Upper lobe of left lung (tissue), 6 donors: ENCODE measurements around the gene MAN1C1. TPM values are rescaled to one million over a fixed set of nuclear protein-coding genes. Genes with fewer than 3 reads are reported as not detected.

Experiments
- ATAC-seq, 2 donors: fragments of 200-7000 bp; cut with Tn5 transposase; one replicate each; pipeline ENCODE4 v1.9.1; 2022; ENCODE audit warnings: mild to moderate bottlenecking in 2 of 2, moderate library complexity in 2 of 2; ENCODE audit not compliant: low FRiP score in 2 of 2
- DNase-seq, 2 donors: peaks; one replicate each; pipeline ENCODE4 v3.0.0-alpha.2; 2019 to 2020
- H3K27ac ChIP-seq, 4 donors: fragments of 200-600 bp; sonication (generic); one replicate each; pipeline ENCODE4 v1.5.1; 2016 to 2019
- H3K27me3 ChIP-seq, 4 donors: fragments of 200-600 bp; sonication (generic); one replicate each; pipeline ENCODE4 v1.5.1; 2017 to 2019
- H3K36me3 ChIP-seq, 4 donors: fragments of 200-600 bp; sonication (generic); one replicate each; pipeline ENCODE4 v1.5.1; 2016 to 2019
- H3K4me1 ChIP-seq, 4 donors: fragments of 200-600 bp; sonication (generic); one replicate each; pipeline ENCODE4 v1.5.1; 2018 to 2019
- H3K4me3 ChIP-seq, 4 donors: fragments of 200-600 bp; sonication (generic); one replicate each; pipeline ENCODE4 v1.5.1; 2017 to 2019; ENCODE audit warnings: mild to moderate bottlenecking in 2 of 4, moderate library complexity in 1 of 4
- H3K9me3 ChIP-seq, 4 donors: fragments of 200-600 bp; sonication (generic); one replicate each; pipeline ENCODE4 v1.5.1; 2018 to 2019
- CTCF ChIP-seq, 6 experiments: fragments of 450-650 bp in 4 of 6; fragments of 200-600 bp in 2 of 6; sonication (generic) in 2 of 6; IDR thresholded peaks; one replicate each; pipeline ENCODE4 v1.5.1; 2016 to 2019; ENCODE audit warnings: antibody characterized with exemption in 6 of 6
- EP300 ChIP-seq, 4 donors: sonication (generic); formaldehyde crosslinking; IDR thresholded peaks; one replicate each; pipeline ENCODE4 v1.5.1; 2017; ENCODE audit warnings: antibody characterized with exemption in 4 of 4, control low read depth in 2 of 4
- POLR2A ChIP-seq, 4 donors: fragments of 450-650 bp; IDR thresholded peaks; one replicate each; pipeline ENCODE4 v1.5.1; 2016 to 2017; ENCODE audit warnings: antibody characterized with exemption in 4 of 4, mild to moderate bottlenecking in 2 of 4
- POLR2AphosphoS5 ChIP-seq, 2 donors: sonication (generic); formaldehyde crosslinking; IDR thresholded peaks; one replicate each; pipeline ENCODE4 v1.5.1; 2017; ENCODE audit warnings: antibody characterized with exemption in 2 of 2
- WGBS, 2 donors: methylation state at CpG; one replicate each; pipeline ENCODE4 v1.1.5; 2017 to 2018; 5-methylcytosine and 5-hydroxymethylcytosine counted together
- total RNA-seq, 6 donors: library from RNA; depleted of rRNA in 4 of 6; stranded (reverse); fragments of >200 nt in 4 of 6; gene quantifications; one replicate each; pipeline versions ENCODE4 v1.1.0 to v1.2.1, GENCODE V29; 2016 to 2021
- donor health status: DM: no; HTN: no; CAD: no; lungs with moderate emphysema.
- donor health status: DM: no; HTN: yes; CAD: no; lungs with severe emphysema.

The MAN1C1 gene
- total RNA-seq, 6 donors from 2014 or later = 5.3 to 32.5 (median 16.2) TPM

GRCh38 chr1:25699500-25700143, 83.0 kb downstream of the MAN1C1 start:
- H3K36me3 ChIP-seq = no peaks in the 10 kb centered on the region
- ATAC-seq = no peak
- no peaks in the 10 kb centered on the region for H3K27me3 ChIP-seq
- WGBS, 2 donors = 65 to 82% methylated on average over 9 to 10 of the region's 10 CpGs
- H3K4me1 ChIP-seq = peaks cover 14 to 51% (median 35%) of the 10 kb centered on the region in 4 donors
- H3K27ac ChIP-seq = peak overlapping the region; percentile 49 to 73 (median 65)
- no peak for TF ChIP-seq CTCF (IDR thresholded peaks at IDR 0.05)
- peak in 1 of 2 donors; percentile 26 for TF ChIP-seq POLR2AphosphoS5 (IDR thresholded peaks at IDR 0.05)
- no peak for TF ChIP-seq EP300 (IDR thresholded peaks at IDR 0.05)
- no peak for TF ChIP-seq POLR2A (IDR thresholded peaks at IDR 0.05)
- H3K9me3 ChIP-seq = no peaks in the 10 kb centered on the region
- no peak overlapping the region for H3K4me3 ChIP-seq
- peak in 1 of 2 donors; percentile 42 for DNase-seq

GRCh38 chr1:25700144-25700523, 83.5 kb downstream of the MAN1C1 start:
- no peak for DNase-seq
- H3K27ac ChIP-seq = peak overlapping the region in 3 of 4 donors; percentile 30 to 73 (median 61)
- H3K9me3 ChIP-seq = no peaks in the 10 kb centered on the region
- H3K36me3 ChIP-seq = no peaks in the 10 kb centered on the region
- H3K4me1 ChIP-seq = peaks cover 14 to 52% (median 33%) of the 10 kb centered on the region in 4 donors
- 34 to 78% methylated on average over 3 of the region's 3 CpGs for WGBS, 2 donors
- no peak overlapping the region for H3K4me3 ChIP-seq
- peak in 1 of 2 donors; percentile 65 for ATAC-seq
- no peaks in the 10 kb centered on the region for H3K27me3 ChIP-seq
- TF ChIP-seq EP300 (IDR thresholded peaks at IDR 0.05) (no peak), POLR2AphosphoS5 (IDR thresholded peaks at IDR 0.05) (no peak), CTCF (IDR thresholded peaks at IDR 0.05) (no peak), POLR2A (IDR thresholded peaks at IDR 0.05) (no peak)

GRCh38 chr1:25700626-25701025, 84.0 kb downstream of the MAN1C1 start:
- peak in 1 of 6 experiments; percentile 13 for TF ChIP-seq CTCF (IDR thresholded peaks at IDR 0.05)
- no peak for TF ChIP-seq EP300 (IDR thresholded peaks at IDR 0.05)
- Histone ChIP-seq H3K27me3 (no peaks in the 10 kb centered on the region), H3K36me3 (no peaks in the 10 kb centered on the region), H3K4me1 (peaks cover 10 to 48% (median 28%) of the 10 kb centered on the region in 4 donors), H3K4me3 (no peak overlapping the region), H3K9me3 (no peaks in the 10 kb centered on the region), H3K27ac (peak overlapping the region in 2 of 4 donors; percentile 30 to 62)
- DNase-seq (no peak), ATAC-seq (no peak)
- WGBS, 2 donors = 70 to 83% methylated on average over 7 of the region's 7 CpGs

DNA sequence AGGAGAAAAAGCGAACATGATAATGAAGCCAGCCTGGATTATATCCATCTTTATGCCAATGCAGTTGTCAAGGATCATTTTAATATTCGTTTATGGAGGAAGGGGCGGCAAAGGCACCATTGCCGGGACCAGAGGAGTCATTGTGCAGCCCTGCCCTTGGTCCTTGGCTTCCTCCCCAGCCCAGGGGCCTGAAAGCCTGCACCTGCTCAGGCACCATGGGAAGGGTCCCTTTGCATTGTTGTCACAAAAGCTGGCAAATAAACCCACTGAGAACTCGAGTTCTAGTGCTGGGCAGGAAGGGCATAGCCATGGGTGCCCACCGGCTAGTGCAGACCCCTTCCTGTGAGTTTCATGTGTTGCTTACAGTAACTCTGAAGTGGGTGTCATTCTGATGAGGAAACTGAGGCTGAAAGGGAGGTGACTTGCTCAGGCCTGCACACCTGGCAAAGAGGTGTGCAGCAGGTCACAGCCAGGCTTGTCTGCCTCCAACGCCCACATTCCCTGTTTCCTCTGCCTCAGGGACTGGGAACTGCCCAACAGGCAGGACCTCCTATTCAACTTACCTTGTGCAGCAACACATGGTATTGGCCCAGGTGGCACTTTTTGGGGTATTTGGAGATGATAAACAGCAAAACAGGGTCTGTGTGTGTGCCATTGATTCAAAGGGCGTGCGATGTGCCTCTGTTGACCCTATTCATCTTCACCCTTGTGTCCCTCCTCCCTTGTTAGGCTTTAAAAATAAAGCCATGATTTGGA, 84.6 kb downstream of the MAN1C1 start:
- no peaks in the 10 kb centered on the region for H3K9me3 ChIP-seq
- peak overlapping the region in 2 of 4 donors; percentile 32 to 62 for H3K27ac ChIP-seq
- DNase-seq (no peak), ATAC-seq (no peak)
- 88 to 89% methylated on average over 8 to 9 of the region's 9 CpGs for WGBS, 2 donors
- no peaks in the 10 kb centered on the region for H3K27me3 ChIP-seq
- H3K4me1 ChIP-seq = peaks cover 10 to 42% (median 24%) of the 10 kb centered on the region in 4 donors
- no peaks in the 10 kb centered on the region for H3K36me3 ChIP-seq
- H3K4me3 ChIP-seq = no peak overlapping the region
- TF ChIP-seq POLR2A (IDR thresholded peaks at IDR 0.05) (no peak), POLR2AphosphoS5 (IDR thresholded peaks at IDR 0.05) (no peak), EP300 (IDR thresholded peaks at IDR 0.05) (no peak), CTCF (IDR thresholded peaks at IDR 0.05) (no peak)
